ENCODE data around the gene MYLK. TPM values are rescaled to one million over a fixed set of nuclear protein-coding genes. Genes with fewer than 3 reads are reported as not detected.

MYLK gene
- total RNA-seq, 4 donors from 2014 or later, result 420 to 1,252 (median 768) TPM

GRCh38 chr3:123793425-123793824 lies 90.7 kb downstream of the MYLK start:
- no peaks in the 10 kb centered on the region for H3K36me3 ChIP-seq
- H3K27me3 ChIP-seq, result no peaks in the 10 kb centered on the region
- no peaks in the 10 kb centered on the region for H3K4me1 ChIP-seq
- H3K9me3 ChIP-seq, result no peaks in the 10 kb centered on the region
- no peak overlapping the region for H3K4me3 ChIP-seq
- H3K27ac ChIP-seq, result no peak overlapping the region
- intact Hi-C loops (cut with DNase I; ENCODE audit: low total_unique reads), result no loop called here
- DNase-seq, result no peak
- no peak for TF ChIP-seq POLR2A (IDR thresholded peaks at IDR 0.05)
- TF ChIP-seq CTCF (IDR thresholded peaks at IDR 0.05), result no peak

GRCh38 chr3:123792473-123793201 lies 91.5 kb downstream of the MYLK start:
- TF ChIP-seq CTCF (IDR thresholded peaks at IDR 0.05) (no peak), POLR2A (IDR thresholded peaks at IDR 0.05) (no peak)
- Histone ChIP-seq H3K4me3 (no peak overlapping the region), H3K27ac (no peak overlapping the region), H3K4me1 (no peaks in the 10 kb centered on the region), H3K27me3 (no peaks in the 10 kb centered on the region), H3K36me3 (no peaks in the 10 kb centered on the region), H3K9me3 (no peaks in the 10 kb centered on the region)
- DNase-seq, result no peak
- intact Hi-C loops (cut with DNase I; ENCODE audit: low total_unique reads), result no loop called here

GRCh38 chr3:123791898-123792297 lies 92.2 kb downstream of the MYLK start:
- H3K36me3 ChIP-seq, result no peaks in the 10 kb centered on the region
- no peaks in the 10 kb centered on the region for H3K4me1 ChIP-seq
- H3K4me3 ChIP-seq, result no peak overlapping the region
- no peaks in the 10 kb centered on the region for H3K27me3 ChIP-seq
- TF ChIP-seq CTCF (IDR thresholded peaks at IDR 0.05), result no peak
- H3K27ac ChIP-seq, result no peak overlapping the region
- intact Hi-C loops (cut with DNase I; ENCODE audit: low total_unique reads), result no loop called here
- no peaks in the 10 kb centered on the region for H3K9me3 ChIP-seq
- DNase-seq, result no peak

GRCh38 chr3:123791417-123791816 lies 92.7 kb downstream of the MYLK start:
- no peak for TF ChIP-seq CTCF (IDR thresholded peaks at IDR 0.05)
- no peak for TF ChIP-seq POLR2A (IDR thresholded peaks at IDR 0.05)
- Histone ChIP-seq H3K9me3 (no peaks in the 10 kb centered on the region), H3K27me3 (no peaks in the 10 kb centered on the region), H3K4me3 (no peak overlapping the region), H3K4me1 (no peaks in the 10 kb centered on the region), H3K27ac (no peak overlapping the region), H3K36me3 (no peaks in the 10 kb centered on the region)
- no peak for DNase-seq
- intact Hi-C loops (cut with DNase I; ENCODE audit: low total_unique reads), result no loop called here

GRCh38 chr3:123791073-123791370 lies 93.1 kb downstream of the MYLK start:
- intact Hi-C loops (cut with DNase I; ENCODE audit: low total_unique reads), result no loop called here
- no peak overlapping the region for H3K27ac ChIP-seq

More at GRCh38 chr3:123791073-123791370, 93.1 kb downstream of the MYLK start:
- Histone ChIP-seq H3K4me1 (no peaks in the 10 kb centered on the region), H3K9me3 (no peaks in the 10 kb centered on the region), H3K36me3 (no peaks in the 10 kb centered on the region), H3K4me3 (no peak overlapping the region), H3K27me3 (no peaks in the 10 kb centered on the region)
- no peak for DNase-seq
- TF ChIP-seq CTCF (IDR thresholded peaks at IDR 0.05) (no peak), POLR2A (IDR thresholded peaks at IDR 0.05) (no peak)
